KMS-11 (cell line): ENCODE results near the gene PHLDB3.

Experiments
- H2AFZ ChIP-seq: fragments of 200-600 bp; sonication (generic); 2 replicates; pipeline ENCODE4 v1.6.1; 2016; ENCODE audit warnings: antibody characterized with exemption, mixed run types, low read depth
- H3K27ac ChIP-seq: fragments of 200-600 bp; sonication (generic); 2 replicates; pipeline ENCODE4 v1.6.1; 2016; ENCODE audit warnings: mild to moderate bottlenecking, mixed run types
- H3K27me3 ChIP-seq: fragments of 200-600 bp; sonication (generic); 2 replicates; pipeline ENCODE4 v1.6.1; 2017; ENCODE audit warnings: mild to moderate bottlenecking, low read depth, mixed run types, moderate library complexity; ENCODE audit not compliant: insufficient read depth
- H3K36me3 ChIP-seq: fragments of 200-600 bp; sonication (generic); 2 replicates; pipeline ENCODE4 v1.6.1; 2017; ENCODE audit warnings: mild to moderate bottlenecking, mixed run types; ENCODE audit not compliant: insufficient read depth
- H3K4me1 ChIP-seq: fragments of 200-600 bp; sonication (generic); 2 replicates; pipeline ENCODE4 v1.6.1; 2016; ENCODE audit warnings: mild to moderate bottlenecking, low read depth, mixed run types; ENCODE audit not compliant: poor library complexity, severe bottlenecking
- H3K4me2 ChIP-seq: fragments of 200-600 bp; sonication (generic); 2 replicates; pipeline ENCODE4 v1.7.0; 2016; ENCODE audit warnings: mild to moderate bottlenecking, mixed run types
- H3K4me3 ChIP-seq: fragments of 200-600 bp; sonication (generic); IDR thresholded peaks from 2 replicates; pipeline ENCODE4 v1.6.1; 2017; ENCODE audit warnings: low read depth, low read length, mixed read lengths; ENCODE audit not compliant: insufficient read depth
- H3K79me2 ChIP-seq: fragments of 200-600 bp; sonication (generic); 2 replicates; pipeline ENCODE4 v1.6.1; 2016; ENCODE audit warnings: low read depth, mixed run types; ENCODE audit not compliant: insufficient read depth
- H3K9ac ChIP-seq: fragments of 200-600 bp; sonication (generic); 2 replicates; pipeline ENCODE4 v1.6.1; 2016; ENCODE audit warnings: mild to moderate bottlenecking, mixed run types
- H4K20me1 ChIP-seq: fragments of 200-600 bp; sonication (generic); 2 replicates; pipeline ENCODE4 v1.6.1; 2016; ENCODE audit warnings: mild to moderate bottlenecking, mixed run types; ENCODE audit not compliant: insufficient read depth
- CTCF ChIP-seq: fragments of 200-600 bp; sonication (generic); conservative IDR thresholded peaks from 2 replicates; pipeline ENCODE4 v1.6.1; 2017; ENCODE audit warnings: low read depth, mild to moderate bottlenecking, antibody characterized with exemption, low read length, moderate library complexity, mixed read lengths

The PHLDB3 gene

GRCh38 chr19:43485951-43486350 is 18.6 kb downstream of the PHLDB3 start:
- no peaks in the 10 kb centered on the region for H3K79me2 ChIP-seq
- no peak for TF ChIP-seq CTCF
- H4K20me1 ChIP-seq = no peaks in the 10 kb centered on the region

GRCh38 chr19:43483281-43483680 is 21.3 kb downstream of the PHLDB3 start:
- Histone ChIP-seq H3K27me3 (no peaks in the 10 kb centered on the region), H3K27ac (no peak overlapping the region), H3K36me3 (no peaks in the 10 kb centered on the region), H3K79me2 (no peaks in the 10 kb centered on the region), H3K4me1 (no peaks in the 10 kb centered on the region), H3K9ac (no peak overlapping the region), H4K20me1 (no peaks in the 10 kb centered on the region), H3K4me2 (no peak overlapping the region), H3K4me3 (no peak overlapping the region), H2AFZ (no peak overlapping the region)
- TF ChIP-seq CTCF = no peak

More at GRCh38 chr19:43485951-43486350, 18.6 kb downstream of the PHLDB3 start:
- no peaks in the 10 kb centered on the region for H3K36me3 ChIP-seq
- no peaks in the 10 kb centered on the region for H3K4me1 ChIP-seq
- no peak overlapping the region for H3K4me2 ChIP-seq
- no peak overlapping the region for H2AFZ ChIP-seq
- H3K27ac ChIP-seq = no peak overlapping the region
- H3K27me3 ChIP-seq = no peaks in the 10 kb centered on the region
- H3K4me3 ChIP-seq = no peak overlapping the region
- H3K9ac ChIP-seq = no peak overlapping the region

GRCh38 chr19:43482193-43482592 is 22.4 kb downstream of the PHLDB3 start:
- no peak overlapping the region for H3K4me3 ChIP-seq
- no peak overlapping the region for H3K9ac ChIP-seq
- no peaks in the 10 kb centered on the region for H3K27me3 ChIP-seq
- H3K4me2 ChIP-seq = no peak overlapping the region
- no peaks in the 10 kb centered on the region for H3K4me1 ChIP-seq
- no peaks in the 10 kb centered on the region for H3K79me2 ChIP-seq
- H3K36me3 ChIP-seq = no peaks in the 10 kb centered on the region
- no peak overlapping the region for H2AFZ ChIP-seq
- TF ChIP-seq CTCF = no peak
- no peaks in the 10 kb centered on the region for H4K20me1 ChIP-seq
- H3K27ac ChIP-seq = no peak overlapping the region

GRCh38 chr19:43481701-43482100 is 22.8 kb downstream of the PHLDB3 start:
- Histone ChIP-seq H3K4me1 (no peaks in the 10 kb centered on the region), H3K4me2 (no peak overlapping the region), H3K9ac (no peak overlapping the region), H3K4me3 (no peak overlapping the region), H3K27ac (no peak overlapping the region), H3K36me3 (no peaks in the 10 kb centered on the region), H3K79me2 (no peaks in the 10 kb centered on the region), H2AFZ (no peak overlapping the region), H4K20me1 (no peaks in the 10 kb centered on the region), H3K27me3 (no peaks in the 10 kb centered on the region)
- TF ChIP-seq CTCF = no peak
